NOMO-1 treated with dmso at 0.1 percent for 144 hours (cell line): ENCODE data around the gene RNF4.
"Not testable (repeated sequence)": the region's sequence is repeated elsewhere in the genome, so short reads cannot be mapped to it uniquely, and the experiment has no call there.

Source experiments
- DNase-seq: peaks from one replicate; lab custom pipeline; 2025; ENCODE audit not compliant: unreplicated experiment; lab: John Stamatoyannopoulos, UW

The RNF4 gene

DNA sequence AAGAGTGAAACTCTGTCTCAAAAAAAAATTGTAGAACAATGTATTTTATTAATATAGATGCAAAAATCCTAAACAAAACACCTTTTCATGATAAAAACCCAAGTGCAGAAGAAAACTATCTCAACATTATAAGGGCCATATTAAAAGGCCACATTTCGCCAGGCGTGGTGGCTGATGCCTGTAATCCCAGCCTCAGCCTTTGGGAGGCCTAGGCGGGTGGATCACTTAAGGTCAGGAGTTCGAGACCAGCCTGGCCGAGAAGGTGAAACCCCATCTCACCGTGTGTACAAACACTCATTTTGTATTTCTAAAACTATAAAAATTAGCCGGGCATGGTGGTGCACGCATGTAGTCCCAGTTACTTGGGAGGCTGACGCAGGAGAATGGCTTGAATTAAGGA, 57.7 kb downstream of the RNF4 start:
- DNase-seq, result no peak

GRCh38 chr4:2534904-2535375, 66.0 kb downstream of the RNF4 start:
- no peak for DNase-seq

DNA sequence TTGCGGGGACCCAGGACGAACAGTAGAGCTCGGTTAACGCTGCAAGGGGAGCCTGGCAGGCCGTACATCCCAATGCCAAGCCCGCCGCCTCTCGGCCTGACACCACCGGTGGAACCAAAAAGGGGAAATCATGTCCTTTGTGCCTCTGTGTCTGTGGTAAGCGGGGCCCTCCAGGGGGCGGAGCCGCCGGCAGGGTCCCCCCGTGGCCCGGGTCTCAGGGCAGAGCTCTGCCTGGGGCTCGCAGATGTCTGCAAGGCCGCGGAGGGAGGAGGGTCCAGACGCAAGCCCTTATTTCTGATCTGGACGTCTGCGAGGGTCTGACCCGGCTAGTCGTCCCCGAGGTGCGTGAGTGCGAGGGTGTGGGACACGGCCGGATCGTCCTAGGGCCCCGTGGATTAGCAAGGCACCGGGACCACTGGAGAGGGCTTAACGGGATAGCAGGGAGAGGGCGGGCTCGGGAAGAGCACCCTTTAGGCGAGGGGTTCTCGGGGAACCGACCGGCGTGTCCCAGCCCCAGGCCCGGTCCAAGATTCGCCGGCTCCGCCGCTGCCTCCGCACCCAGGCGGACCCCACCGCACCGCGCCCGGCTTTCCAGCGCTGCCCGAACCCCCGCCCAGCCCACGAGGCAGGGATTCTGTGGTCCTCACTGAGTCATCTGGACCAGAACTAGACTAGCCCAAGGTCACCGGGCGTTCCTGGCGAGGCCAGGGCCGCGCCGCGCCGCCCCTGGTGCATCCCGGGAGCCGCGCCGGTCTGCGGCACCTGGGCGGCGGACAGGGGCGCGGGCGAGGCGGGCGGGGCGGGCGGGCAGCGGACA, 66.7 kb downstream of the RNF4 start:
- peak; percentile 71 for DNase-seq

GRCh38 chr4:2536193-2537010, 67.5 kb downstream of the RNF4 start, which contains the start of gene FAM193A:
TSS of gene FAM193A (plus strand) at chr4:2536647. CDS start at chr4:2536916, 269 bp downstream.
- peak; percentile 98 for DNase-seq

- no peak for DNase-seq
Observed at GRCh38 chr4:2537011-2537830, 68.3 kb downstream of the RNF4 start.

DNA sequence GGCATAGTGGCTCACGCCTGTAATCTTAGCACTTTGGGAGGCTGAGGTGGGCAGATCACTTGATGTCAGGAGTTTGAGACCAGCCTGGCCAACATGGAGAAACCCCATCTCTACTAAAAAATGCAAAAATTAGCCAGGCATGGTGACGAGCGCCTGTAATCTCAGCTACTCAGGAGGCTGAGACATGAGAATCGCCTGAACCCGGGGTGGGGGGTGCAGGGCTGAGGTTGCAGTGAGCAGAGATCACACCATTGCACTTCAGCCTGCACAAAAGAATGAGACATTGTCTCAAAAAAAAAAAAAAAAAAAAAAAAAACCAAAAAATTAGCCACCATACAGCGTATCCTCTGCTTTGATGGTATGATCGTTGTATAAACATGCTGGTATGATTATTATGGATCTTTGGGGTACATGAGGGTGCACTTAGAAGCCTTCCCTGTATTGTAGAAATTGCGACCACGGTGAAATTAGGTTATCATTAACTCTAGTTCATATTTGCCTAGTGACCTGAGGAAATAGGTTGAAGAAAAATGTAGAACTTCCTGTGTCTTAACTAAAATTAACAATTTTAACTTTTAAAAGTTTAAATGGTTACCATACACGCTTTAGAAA, 74.8 kb downstream of the RNF4 start:
- DNase-seq, result not testable (repeated sequence)

- no peak for DNase-seq
Observed at GRCh38 chr4:2545321-2546013, 76.6 kb downstream of the RNF4 start.

GRCh38 chr4:2546286-2546823, 77.4 kb downstream of the RNF4 start:
- DNase-seq, result no peak

DNA sequence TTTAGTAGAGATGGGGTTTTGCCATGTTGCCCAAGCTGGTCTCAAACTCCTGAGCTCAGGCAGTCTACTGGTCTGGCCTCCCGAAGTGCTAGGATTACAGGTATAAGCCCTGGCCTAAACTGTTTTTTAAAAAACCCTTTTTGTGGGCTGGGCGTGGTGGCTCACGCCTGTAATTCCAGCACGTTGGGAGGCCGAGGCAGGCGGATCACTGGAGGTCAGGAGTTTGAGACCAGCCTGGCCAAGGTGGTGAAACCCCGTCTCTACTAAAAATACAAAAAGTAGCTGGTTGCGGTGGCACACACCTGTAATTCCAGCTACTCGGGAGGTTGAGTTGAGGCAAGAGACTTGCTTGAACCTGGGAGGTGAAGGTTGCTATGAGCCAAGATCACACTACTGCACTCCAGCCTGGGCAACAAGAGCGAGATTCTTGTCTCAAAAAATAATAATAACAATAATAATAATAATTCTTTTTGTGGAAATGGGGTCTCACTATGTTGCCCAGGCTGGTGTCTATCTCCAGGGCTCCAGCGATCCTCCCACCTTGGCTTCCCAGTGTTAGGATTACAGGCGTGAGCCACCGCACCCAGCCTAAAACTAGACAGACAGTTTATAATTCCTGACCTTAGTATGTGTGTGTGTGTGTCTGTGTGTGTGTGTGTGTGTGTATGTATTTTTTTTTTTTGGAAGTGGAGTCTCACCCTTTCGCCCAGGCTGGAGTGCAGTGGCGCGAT, 78.2 kb downstream of the RNF4 start:
- DNase-seq, result not testable (repeated sequence)

- no peak for DNase-seq
Observed at GRCh38 chr4:2551118-2551517, 82.2 kb downstream of the RNF4 start.

DNA sequence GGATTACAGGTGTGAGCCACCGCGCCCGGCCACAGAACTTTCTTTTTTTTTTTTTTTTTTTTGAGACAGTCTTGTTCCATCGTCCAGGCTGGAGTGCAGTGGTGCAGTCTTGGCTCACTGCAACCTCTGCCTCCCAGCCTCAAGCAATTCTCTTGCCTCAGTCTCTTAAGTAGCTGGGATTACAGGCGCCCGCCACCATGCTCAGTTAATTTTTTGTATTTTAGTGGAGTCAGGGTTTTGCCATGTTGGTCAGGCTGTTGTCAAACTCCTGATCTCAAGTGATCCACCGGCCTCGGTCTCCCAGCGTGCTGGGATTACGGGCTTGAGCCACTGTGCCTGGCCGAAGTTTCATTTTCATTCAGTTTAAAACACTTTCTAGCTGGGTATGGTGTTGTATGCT, 83.9 kb downstream of the RNF4 start:
- DNase-seq, result no peak

- DNase-seq, result no peak
Observed at GRCh38 chr4:2558301-2558700, 89.4 kb downstream of the RNF4 start.

DNA sequence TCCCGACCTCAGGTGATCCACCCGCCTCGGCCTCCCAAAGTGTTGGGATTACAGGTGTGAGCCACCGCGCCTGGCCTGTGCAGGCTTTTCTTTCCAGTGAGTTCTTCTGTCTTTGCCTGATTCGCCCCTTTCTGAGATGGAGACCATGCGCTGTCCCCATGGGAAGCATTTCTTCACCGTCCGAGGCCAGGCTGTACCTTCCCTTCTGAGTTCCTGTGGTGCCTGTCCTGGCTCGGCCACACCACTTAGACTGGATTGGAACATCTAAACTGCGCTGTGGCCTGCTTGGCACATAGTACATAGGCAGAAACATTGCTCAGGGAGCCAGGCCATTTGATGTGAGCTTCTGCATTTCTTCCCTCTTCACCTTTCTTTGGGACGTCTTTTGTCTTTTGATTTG, 91.3 kb downstream of the RNF4 start:
- DNase-seq, result no peak
